Upper lobe of left lung (tissue), 4 donors: ENCODE measurements around the gene TSNAX.

Experiments
- POLR2A ChIP-seq, 4 donors: fragments of 450-650 bp; IDR thresholded peaks; one replicate each; pipeline ENCODE4 v1.5.1; 2016 to 2017; ENCODE audit warnings: antibody characterized with exemption in 4 of 4, mild to moderate bottlenecking in 2 of 4
- POLR2AphosphoS5 ChIP-seq, 2 donors: sonication (generic); formaldehyde crosslinking; IDR thresholded peaks; one replicate each; pipeline ENCODE4 v1.5.1; 2017; ENCODE audit warnings: antibody characterized with exemption in 2 of 2
- TF ChIP-seq, protein P1 (sequence below), 6 experiments: fragments of 450-650 bp in 4 of 6; fragments of 200-600 bp in 2 of 6; sonication (generic) in 2 of 6; IDR thresholded peaks; one replicate each; pipeline ENCODE4 v1.5.1; 2016 to 2019; ENCODE audit warnings: antibody characterized with exemption in 6 of 6

DNA sequence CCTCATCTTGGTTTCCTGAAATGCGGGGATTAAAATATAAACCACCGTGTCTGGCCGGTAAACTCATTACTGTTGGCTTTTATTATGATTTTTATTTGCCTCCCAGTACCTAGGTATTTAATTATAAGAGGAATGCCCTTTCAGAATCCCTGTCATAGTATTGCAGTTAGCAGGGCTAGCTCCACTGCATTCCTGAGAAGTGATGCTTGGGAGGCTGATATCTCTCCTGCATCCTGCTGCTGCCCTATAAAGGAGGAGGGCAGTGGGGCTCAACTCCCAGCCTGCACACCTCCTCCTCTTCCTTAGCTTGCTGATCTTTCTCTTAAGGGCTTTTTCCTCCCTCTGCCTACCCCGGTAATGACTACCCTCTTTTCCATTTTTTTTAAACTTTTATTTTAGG, 78.2 kb downstream of the TSNAX start:
- TF ChIP-seq, protein P1, sequence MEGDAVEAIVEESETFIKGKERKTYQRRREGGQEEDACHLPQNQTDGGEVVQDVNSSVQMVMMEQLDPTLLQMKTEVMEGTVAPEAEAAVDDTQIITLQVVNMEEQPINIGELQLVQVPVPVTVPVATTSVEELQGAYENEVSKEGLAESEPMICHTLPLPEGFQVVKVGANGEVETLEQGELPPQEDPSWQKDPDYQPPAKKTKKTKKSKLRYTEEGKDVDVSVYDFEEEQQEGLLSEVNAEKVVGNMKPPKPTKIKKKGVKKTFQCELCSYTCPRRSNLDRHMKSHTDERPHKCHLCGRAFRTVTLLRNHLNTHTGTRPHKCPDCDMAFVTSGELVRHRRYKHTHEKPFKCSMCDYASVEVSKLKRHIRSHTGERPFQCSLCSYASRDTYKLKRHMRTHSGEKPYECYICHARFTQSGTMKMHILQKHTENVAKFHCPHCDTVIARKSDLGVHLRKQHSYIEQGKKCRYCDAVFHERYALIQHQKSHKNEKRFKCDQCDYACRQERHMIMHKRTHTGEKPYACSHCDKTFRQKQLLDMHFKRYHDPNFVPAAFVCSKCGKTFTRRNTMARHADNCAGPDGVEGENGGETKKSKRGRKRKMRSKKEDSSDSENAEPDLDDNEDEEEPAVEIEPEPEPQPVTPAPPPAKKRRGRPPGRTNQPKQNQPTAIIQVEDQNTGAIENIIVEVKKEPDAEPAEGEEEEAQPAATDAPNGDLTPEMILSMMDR (IDR thresholded peaks at IDR 0.05) = no peak
- TF ChIP-seq POLR2A (IDR thresholded peaks at IDR 0.05) (no peak), POLR2AphosphoS5 (IDR thresholded peaks at IDR 0.05) (no peak)
